ENCODE results near the gene HM13. TPM values are rescaled to one million over a fixed set of nuclear protein-coding genes. Genes with fewer than 3 reads are reported as not detected.

Gene HM13
- total and polyA plus RNA-seq, 2 of the 4 experiments (the other 2 are of a cell fraction): 53.2 to 203 TPM

- TF ChIP-seq, protein P1, sequence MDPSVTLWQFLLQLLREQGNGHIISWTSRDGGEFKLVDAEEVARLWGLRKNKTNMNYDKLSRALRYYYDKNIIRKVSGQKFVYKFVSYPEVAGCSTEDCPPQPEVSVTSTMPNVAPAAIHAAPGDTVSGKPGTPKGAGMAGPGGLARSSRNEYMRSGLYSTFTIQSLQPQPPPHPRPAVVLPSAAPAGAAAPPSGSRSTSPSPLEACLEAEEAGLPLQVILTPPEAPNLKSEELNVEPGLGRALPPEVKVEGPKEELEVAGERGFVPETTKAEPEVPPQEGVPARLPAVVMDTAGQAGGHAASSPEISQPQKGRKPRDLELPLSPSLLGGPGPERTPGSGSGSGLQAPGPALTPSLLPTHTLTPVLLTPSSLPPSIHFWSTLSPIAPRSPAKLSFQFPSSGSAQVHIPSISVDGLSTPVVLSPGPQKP (IDR thresholded peaks at IDR 0.05; ENCODE audit: borderline replicate concordance, low read depth, low read length): no peak
- TF ChIP-seq SMC3 (IDR thresholded peaks at IDR 0.05; ENCODE audit: low read depth, low read length) (no peak), CEBPB (IDR thresholded peaks at IDR 0.05; ENCODE audit: low read depth, low read length) (no peak)
These were observed 34.7 kb downstream of the HM13 start (continued) for GRCh38 chr20:31548820-31549512.

GRCh38 chr20:31549513-31549880, 35.3 kb downstream of the HM13 start:
- dilution Hi-C loops (cut with HindIII; ENCODE audit: low sequenced_read_pairs, unreplicated experiment): no loop called here
- H3K27ac ChIP-seq (ENCODE audit: insufficient read depth, low read length): no peak overlapping the region

More at GRCh38 chr20:31549513-31549880, 35.3 kb downstream of the HM13 start:
- no peak overlapping the region for H2BK5ac ChIP-seq (ENCODE audit: low read depth, low read length, poor library complexity, severe bottlenecking)
- H2BK15ac ChIP-seq (ENCODE audit: low read depth, low read length): no peak overlapping the region
- H2AK5ac ChIP-seq (ENCODE audit: low read depth, low read length): no peak overlapping the region
- in situ Hi-C loops (cut with MboI; ENCODE audit: low sequenced_read_pairs): no loop called here
- peaks cover 13% of the 10 kb centered on the region for H3K9me1 ChIP-seq (ENCODE audit: insufficient read depth, low read length)
- H2AFZ ChIP-seq (replicated peaks; ENCODE audit: low read length, poor library complexity): no peak overlapping the region
- ChIA-PET CTCF (no interaction called here), POLR2A (ENCODE audit: unreplicated experiment) (no interaction called here)
- peaks cover 35 to 66% of the 10 kb centered on the region in 2 experiments for H3K79me1 ChIP-seq (ENCODE audit: low read depth in 1 of 2, low read length in 2 of 2)
- H3K4me1 ChIP-seq (ENCODE audit: control insufficient read depth, insufficient read depth, low read length): peaks cover 5% of the 10 kb centered on the region
- no peak overlapping the region for H2BK20ac ChIP-seq (ENCODE audit: low read depth, low read length)
- H3K18ac ChIP-seq (ENCODE audit: low read depth, low read length): no peak overlapping the region
- no peak overlapping the region for H3K56ac ChIP-seq (ENCODE audit: extremely low read depth, insufficient read depth, low read length)
- no peak overlapping the region; the same call in 1 of the 2 replicates for H4K91ac ChIP-seq (ENCODE audit: insufficient read depth, low read depth, low read length)
- H3K9ac ChIP-seq (ENCODE audit: low read depth, low read length): no peak overlapping the region
- peak overlapping the region; percentile 6 for H2AK9ac ChIP-seq (replicated peaks; ENCODE audit: low read depth, low read length, poor library complexity)
- BruUV-seq (replicated peaks): no TSS peak
- no peak overlapping the region for H4K5ac ChIP-seq (ENCODE audit: low read depth, low read length)
- DNase-seq (no peak), ATAC-seq (ENCODE audit: low read depth) (no peak)
- 100% methylated on average over 2 of the region's 5 CpGs; no CpG with 5 or more reads in 1 of the 2 experiments for WGBS, 2 experiments (ENCODE audit: extremely low coverage in 2 of 2, insufficient read length in 1 of 2)
- no peak overlapping the region for H3K4ac ChIP-seq (ENCODE audit: low read depth, low read length)
- 0 out of 2 replicates have a peak, but pooled peaks cover 6% of the 10 kb centered on the region for H4K20me1 ChIP-seq (ENCODE audit: insufficient read depth, low read length)
- H3K36me3 ChIP-seq (ENCODE audit: control insufficient read depth, insufficient read depth, low read length): peaks cover 54% of the 10 kb centered on the region
- no peak overlapping the region for H3K14ac ChIP-seq (replicated peaks; ENCODE audit: low read depth, low read length)
- H3K27me3 ChIP-seq (ENCODE audit: control insufficient read depth, insufficient read depth, low read length): no peaks in the 10 kb centered on the region
- no peak overlapping the region for H3K4me3 ChIP-seq (ENCODE audit: insufficient read depth, low read depth, low read length)
- intact Hi-C loops (cut with micrococcal nuclease): no loop called here
- H3K4me2 ChIP-seq (ENCODE audit: low read depth, low read length): no peak overlapping the region
- H4K8ac ChIP-seq (ENCODE audit: low read depth in 2 of 2, low read length in 2 of 2): no peak overlapping the region
- no peaks in the 10 kb centered on the region for H3K9me3 ChIP-seq (ENCODE audit: control insufficient read depth, insufficient read depth, low read length)
- H3K23ac ChIP-seq (ENCODE audit: low read depth, low read length): no peak overlapping the region
- TF ChIP-seq, protein P1 (IDR thresholded peaks at IDR 0.05; ENCODE audit: borderline replicate concordance, low read depth, low read length): no peak
- H2BK120ac ChIP-seq (ENCODE audit: low read depth, low read length): no peak overlapping the region

All from IMR-90 (cell line).